Spleen (tissue), 11 donors: ENCODE data around the gene UCKL1. TPM values are rescaled to one million over a fixed set of nuclear protein-coding genes. Genes with fewer than 3 reads are reported as not detected.
A peak's percentile ranks its signal among the peaks of the same experiment; 100 is the strongest.

ENCODE experiments used
- DNase-seq: peaks from one replicate; pipeline ENCODE4 v3.0.0-alpha.2; 2020
- H3K27ac ChIP-seq, 8 donors: fragments of 200-600 bp; sonication (generic) in 7 of 8; 1 replicate in 4 of 8; 2 replicates in 4 of 8; pipeline versions ENCODE4 v1.5.0 to v1.8.0; 2016 to 2021; ENCODE audit warnings: inconsistent platforms in 4 of 8, mild to moderate bottlenecking in 4 of 8, moderate library complexity in 1 of 8
- H3K27me3 ChIP-seq, 7 donors: fragments of 200-600 bp; sonication (generic) in 6 of 7; replicated peaks in 1 of 7; 1 replicate in 4 of 7; 2 replicates in 3 of 7; pipeline versions ENCODE4 v1.5.0 to v1.8.0; 2016 to 2021; ENCODE audit warnings: inconsistent platforms in 3 of 7, mild to moderate bottlenecking in 1 of 7
- H3K36me3 ChIP-seq, 6 donors: fragments of 200-600 bp; sonication (generic) in 5 of 6; 1 replicate in 4 of 6; 2 replicates in 2 of 6; pipeline versions ENCODE4 v1.5.0 to v1.8.0; 2016 to 2021; ENCODE audit warnings: inconsistent platforms in 2 of 6
- H3K4me1 ChIP-seq, 6 donors: fragments of 200-600 bp; sonication (generic) in 5 of 6; 1 replicate in 3 of 6; 2 replicates in 3 of 6; pipeline versions ENCODE4 v1.5.0 to v1.8.0; 2016 to 2021; ENCODE audit warnings: inconsistent platforms in 3 of 6
- H3K4me3 ChIP-seq, 8 donors: fragments of 200-600 bp; sonication (generic) in 7 of 8; 1 replicate in 4 of 8; 2 replicates in 4 of 8; pipeline versions ENCODE4 v1.5.0 to v1.8.0; 2016 to 2021; ENCODE audit warnings: inconsistent platforms in 4 of 8, mild to moderate bottlenecking in 4 of 8, moderate library complexity in 2 of 8
- H3K9me3 ChIP-seq, 8 donors: fragments of 200-600 bp; sonication (generic) in 7 of 8; 1 replicate in 4 of 8; 2 replicates in 4 of 8; pipeline versions ENCODE4 v1.5.0 to v1.8.0; 2016 to 2021; ENCODE audit warnings: inconsistent platforms in 4 of 8
- CTCF ChIP-seq, 11 experiments: fragments of 200-600 bp in 7 of 11; fragments of 450-650 bp in 4 of 11; sonication (generic) in 4 of 11; IDR thresholded peaks in 8 of 11; conservative IDR thresholded peaks in 3 of 11; 1 replicate in 7 of 11; 2 replicates in 4 of 11; pipeline versions ENCODE4 v1.4.0 to v1.8.0; 2016 to 2021; ENCODE audit warnings: antibody characterized with exemption in 11 of 11, inconsistent platforms in 4 of 11, mild to moderate bottlenecking in 1 of 11
- POLR2A ChIP-seq, 3 donors: fragments of 450-650 bp; IDR thresholded peaks; one replicate each; pipeline ENCODE4 v1.5.1; 2017; ENCODE audit warnings: antibody characterized with exemption in 3 of 3, mild to moderate bottlenecking in 1 of 3
- POLR2AphosphoS5 ChIP-seq, 3 donors: sonication (generic); formaldehyde crosslinking; IDR thresholded peaks; one replicate each; pipeline ENCODE4 v1.5.1; 2017; ENCODE audit warnings: antibody characterized with exemption in 3 of 3
- WGBS, 5 donors: extraction: QIAGEN DNeasy Blood & Tissue Kit in 3 of 5; methylation state at CpG; one replicate each; pipeline versions ENCODE4 v1.1.5 to v1.1.7; 2013 to 2018; 5-methylcytosine and 5-hydroxymethylcytosine counted together
- intact Hi-C: fragments of 100-400 bp; cut with DNase I; formaldehyde crosslinking; loops from one replicate; pipeline ENCODE4 v1.15.0; 2023; ENCODE audit warnings: low total_unique reads
- polyA plus RNA-seq, 3 donors: library from polyadenylated mRNA; stranded (reverse); fragments of 200-250 nt; gene quantifications; one replicate each; pipeline ENCODE4 v1.2.1, GENCODE V29; 2013
- total RNA-seq, 7 donors: library from RNA; depleted of rRNA in 3 of 7; stranded (reverse); fragments of >200 nt in 3 of 7; fragmentation: NEBNext Ultra II Directional in 4 of 7; extraction: Animal tissue kit (Norgen Biotek cat#: 25700) in 4 of 7; gene quantifications; one replicate each; pipeline versions ENCODE4 v1.1.0 to v1.2.1, GENCODE V29; 2016 to 2021
- donor health status: healthy with polysubstance abuse.
- donor health status: DM: no; HTN: no; CAD: no; lungs with moderate emphysema.
- donor health status: DM: no; HTN: no; CAD: no.
- donor health status: Bipolar disorder and iron deficiency.
- donor health status: healthy.
- donor health status: DM: no; HTN: no; CAD: no.
- donor health status: DM: yes; HTN: yes; CAD: no.

The UCKL1 gene
- total and polyA plus RNA-seq, 10 donors: 34.2 to 68.0 (median 49.1) TPM

- WGBS, 5 donors: 70 to 79% (median 75%) methylated on average over 9 of the region's 9 CpGs
- no peak overlapping the region for H3K27ac ChIP-seq
- H3K27me3 ChIP-seq: no peaks in the 10 kb centered on the region
- no peak overlapping the region for H3K4me3 ChIP-seq
- H3K9me3 ChIP-seq: no peaks in the 10 kb centered on the region
- TF ChIP-seq POLR2AphosphoS5 (IDR thresholded peaks at IDR 0.05) (no peak), CTCF (IDR thresholded peaks at IDR 0.05 in 8 of 11, conservative IDR thresholded peaks at IDR 0.05 in 3 of 11) (no peak), POLR2A (IDR thresholded peaks at IDR 0.05) (no peak)
- peaks cover 6 to 89% (median 40%) of the 10 kb centered on the region in 6 donors for H3K36me3 ChIP-seq
- DNase-seq: no peak
- peaks cover 0 to 38% (median 7%) of the 10 kb centered on the region in 6 donors for H3K4me1 ChIP-seq
- intact Hi-C loops: no loop called here
These were observed 32.0 kb downstream of the UCKL1 start for GRCh38 chr20:63924241-63924640.

- H3K9me3 ChIP-seq: no peaks in the 10 kb centered on the region
- intact Hi-C loops: no loop called here
- H3K27ac ChIP-seq: no peak overlapping the region
- TF ChIP-seq POLR2A (IDR thresholded peaks at IDR 0.05) (no peak), POLR2AphosphoS5 (IDR thresholded peaks at IDR 0.05) (no peak)
- DNase-seq: no peak
- peaks cover 0 to 43% (median 9%) of the 10 kb centered on the region in 6 donors for H3K4me1 ChIP-seq
- H3K36me3 ChIP-seq: peaks cover 6 to 89% (median 39%) of the 10 kb centered on the region in 6 donors
- H3K4me3 ChIP-seq: no peak overlapping the region
- 86 to 90% (median 88%) methylated on average over 8 of the region's 8 CpGs for WGBS, 5 donors
- no peaks in the 10 kb centered on the region for H3K27me3 ChIP-seq
These were observed 32.6 kb downstream of the UCKL1 start for GRCh38 chr20:63923651-63924050.

GRCh38 chr20:63920226-63920625, 36.0 kb downstream of the UCKL1 start:
- no peak overlapping the region for H3K27ac ChIP-seq
- H3K36me3 ChIP-seq: peaks cover 0 to 91% (median 29%) of the 10 kb centered on the region in 6 donors
- peaks cover 0 to 15% (median 13%) of the 10 kb centered on the region in 8 donors for H3K9me3 ChIP-seq
- 90 to 98% (median 94%) methylated on average over 22 to 23 of the region's 23 CpGs for WGBS, 5 donors
- intact Hi-C loops: no loop called here
- no peak for TF ChIP-seq CTCF (IDR thresholded peaks at IDR 0.05 in 8 of 11, conservative IDR thresholded peaks at IDR 0.05 in 3 of 11)
- TF ChIP-seq POLR2AphosphoS5 (IDR thresholded peaks at IDR 0.05): peak in 2 of 3 donors; percentile 14 to 64
- no peaks in the 10 kb centered on the region for H3K27me3 ChIP-seq
- H3K4me3 ChIP-seq: no peak overlapping the region
- DNase-seq: no peak
- H3K4me1 ChIP-seq: peaks cover 0 to 52% (median 10%) of the 10 kb centered on the region in 6 donors

- Histone ChIP-seq H3K27ac (no peak overlapping the region), H3K27me3 (no peaks in the 10 kb centered on the region), H3K9me3 (peaks cover 0 to 15% (median 13%) of the 10 kb centered on the region in 8 donors), H3K4me3 (no peak overlapping the region), H3K4me1 (peaks cover 0 to 55% (median 11%) of the 10 kb centered on the region in 6 donors), H3K36me3 (peaks cover 0 to 91% (median 27%) of the 10 kb centered on the region in 6 donors)
- intact Hi-C loops: no loop called here
- WGBS, 5 donors: 78 to 95% (median 92%) methylated on average over 13 to 19 of the region's 19 CpGs
- TF ChIP-seq POLR2A (IDR thresholded peaks at IDR 0.05) (no peak), POLR2AphosphoS5 (IDR thresholded peaks at IDR 0.05) (no peak), CTCF (IDR thresholded peaks at IDR 0.05 in 8 of 11, conservative IDR thresholded peaks at IDR 0.05 in 3 of 11) (no peak)
- no peak for DNase-seq
These were observed 37.1 kb downstream of the UCKL1 start for GRCh38 chr20:63919130-63919529.
